Stimulated activated CD8-positive, alpha-beta memory T cell treated with anti-CD3 and anti-CD28 coated beads, Interleukin-15, amount 100 ng/mL, for 24 hours (primary cell): ENCODE measurements around the gene LIMA1.
"Not testable (repeated sequence)": the region's sequence is repeated elsewhere in the genome, so short reads cannot be mapped to it uniquely, and the experiment has no call there.

Experiments used
- DNase-seq: peaks from one replicate; pipeline ENCODE4 v3.0.0-alpha.2; 2020; ENCODE audit warnings: low read depth

Gene LIMA1

DNA sequence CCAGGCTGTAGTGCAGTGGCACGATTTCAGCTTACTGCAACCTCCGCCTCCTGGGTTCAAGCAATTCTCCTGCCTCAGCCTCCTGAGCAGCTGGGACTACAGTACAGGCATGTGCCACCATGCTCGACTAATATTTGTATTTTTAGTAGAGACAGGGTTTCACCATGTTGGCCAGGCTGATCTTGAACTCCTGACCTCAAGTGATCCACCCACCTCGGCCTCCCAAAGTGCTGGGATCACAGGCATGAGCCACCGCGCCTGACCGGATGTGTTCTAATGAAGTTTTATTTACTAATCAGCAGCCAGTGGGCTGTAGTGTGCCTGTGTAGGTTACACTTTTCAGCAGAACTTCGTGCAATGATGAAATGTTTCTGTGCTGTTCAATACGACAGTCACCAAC lies 35.7 kb downstream of the LIMA1 start:
- DNase-seq = not testable (repeated sequence)

DNA sequence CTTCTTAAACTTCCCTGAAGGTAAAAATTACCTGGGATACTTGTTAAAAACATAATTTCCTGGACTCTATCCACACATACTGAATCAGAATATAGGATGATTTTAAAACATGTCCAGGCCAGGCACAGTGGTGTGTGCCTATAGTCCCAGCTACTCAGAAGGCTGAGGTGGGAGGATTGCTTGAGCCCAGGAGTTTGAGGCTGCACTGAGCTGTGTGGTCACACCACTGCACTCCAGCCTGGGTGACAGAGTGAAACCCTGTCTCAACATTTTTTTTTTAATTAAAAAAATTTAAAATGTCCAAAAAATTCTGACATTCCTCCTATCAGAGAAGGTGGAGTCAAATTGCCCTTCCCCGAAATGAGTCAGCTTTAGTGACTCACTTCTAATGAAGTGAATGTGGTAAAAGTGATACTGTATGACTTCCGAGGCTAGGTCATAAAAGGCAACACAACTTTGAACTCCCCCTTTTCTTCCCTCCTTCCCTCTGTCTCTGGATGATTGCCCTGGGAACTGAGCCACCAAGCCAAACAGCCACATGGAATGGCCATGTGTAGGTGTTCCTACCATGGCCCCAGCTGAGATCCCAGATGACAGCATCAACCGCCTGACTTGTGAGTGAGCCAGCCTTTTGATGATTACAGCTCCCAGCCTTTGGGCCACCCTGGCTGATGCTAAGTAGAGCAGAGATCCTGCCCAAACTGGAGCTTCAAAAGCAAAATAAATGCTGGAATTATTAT lies 36.3 kb downstream of the LIMA1 start:
- no peak for DNase-seq

DNA sequence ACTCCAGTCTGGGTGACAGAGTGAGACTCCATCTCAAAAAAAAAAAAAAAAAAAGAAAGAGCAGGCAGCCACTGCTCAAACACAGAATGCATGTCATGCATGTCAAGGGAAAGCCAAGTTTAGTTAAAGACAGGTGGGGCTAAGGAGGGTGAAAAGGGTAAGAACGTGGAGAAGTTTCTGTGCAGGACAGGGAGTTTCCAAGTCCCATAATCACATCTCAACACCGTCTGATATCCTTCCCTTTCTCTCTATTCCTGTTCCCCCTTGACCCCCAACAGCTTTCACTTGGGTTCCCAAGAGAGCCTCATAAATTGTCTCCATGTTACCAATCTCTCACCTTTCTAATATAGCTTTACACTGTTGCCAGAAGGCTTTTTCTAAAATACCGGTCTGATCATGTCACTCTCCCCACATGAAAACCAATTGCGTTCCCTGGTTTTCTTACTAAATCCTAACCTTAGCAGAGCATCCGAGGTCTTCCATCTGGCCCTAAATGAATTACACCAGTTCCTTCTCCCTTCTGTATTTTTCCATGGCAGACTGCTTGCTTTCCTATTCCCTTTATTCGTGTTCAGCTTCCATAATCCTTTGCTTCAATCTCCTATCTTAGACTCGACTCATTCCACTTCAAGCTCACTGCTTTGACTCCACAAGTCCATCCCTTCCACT lies 37.0 kb downstream of the LIMA1 start:
- no peak for DNase-seq

DNA sequence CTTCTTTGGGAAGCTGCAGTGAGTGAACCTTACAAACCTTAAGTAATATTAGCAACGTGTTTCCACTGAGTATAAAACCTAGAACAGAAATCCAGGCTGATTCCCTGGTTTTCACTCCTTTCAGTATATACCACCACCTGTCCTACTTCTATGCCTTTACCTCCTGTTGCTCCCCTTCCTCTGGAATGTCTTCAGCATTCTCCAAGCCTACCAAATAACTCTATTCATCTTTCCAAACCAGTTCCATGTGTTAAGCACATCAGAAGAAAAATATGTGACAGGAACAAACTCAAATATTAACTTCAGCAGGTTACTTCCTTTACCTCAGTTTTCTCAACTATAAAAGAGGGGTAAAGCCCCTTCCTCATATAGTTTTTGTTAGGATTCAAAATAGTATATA lies 39.8 kb downstream of the LIMA1 start:
- DNase-seq = no peak

DNA sequence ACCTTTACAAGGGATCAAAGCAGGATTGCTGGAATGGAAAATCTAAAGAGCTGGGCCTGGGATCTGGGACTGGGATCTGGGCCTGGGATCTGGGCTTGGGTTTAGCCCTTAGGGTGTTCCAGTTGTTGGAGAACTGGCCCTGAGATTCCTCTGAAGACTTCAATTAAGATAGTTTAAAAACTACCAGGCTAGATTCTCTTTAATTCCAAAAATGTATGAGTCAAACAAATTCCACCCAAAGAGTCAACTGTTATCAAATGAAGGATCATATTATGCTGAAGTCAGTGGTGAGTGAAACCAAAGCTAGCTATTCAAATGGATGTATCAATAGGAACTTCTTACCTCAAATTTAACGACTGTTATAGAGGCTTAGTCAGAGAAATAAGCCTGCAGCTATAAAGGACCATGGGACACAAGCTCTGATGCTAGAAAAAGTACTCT lies 40.5 kb downstream of the LIMA1 start:
- no peak for DNase-seq

DNA sequence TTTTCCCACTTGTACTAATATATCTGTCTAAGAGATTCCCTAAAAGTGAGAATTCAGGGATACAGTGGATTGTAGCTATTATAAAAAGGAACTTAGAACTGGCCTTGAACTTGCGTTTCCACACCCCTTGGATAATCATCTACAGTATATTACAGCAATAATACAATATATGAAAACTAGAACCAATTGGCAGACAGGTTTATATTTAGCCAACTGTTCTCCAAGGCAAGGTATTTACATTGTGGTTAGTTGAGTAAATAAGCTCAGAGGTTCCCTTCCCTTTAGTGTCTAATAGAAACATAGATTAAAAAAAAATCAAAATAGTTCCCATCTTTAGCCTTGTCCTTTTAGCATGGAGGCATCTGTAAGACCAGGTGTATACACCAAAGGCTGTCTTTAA lies 42.1 kb downstream of the LIMA1 start:
- no peak for DNase-seq

DNA sequence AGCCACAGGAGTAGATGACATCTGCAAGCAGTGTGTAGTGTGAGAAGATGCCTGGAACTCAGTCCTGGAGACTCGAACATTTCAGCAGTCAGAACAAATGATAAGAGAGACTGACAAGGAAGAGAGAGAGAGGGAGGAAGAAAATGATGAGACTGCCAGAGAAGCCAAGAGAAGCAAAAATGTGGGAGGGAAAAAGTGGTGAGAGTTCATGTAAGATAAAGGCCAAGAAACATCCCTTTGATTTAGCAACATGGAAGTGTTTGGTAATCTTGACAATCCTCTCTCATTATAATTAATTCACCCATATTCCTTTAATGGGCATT lies 42.6 kb downstream of the LIMA1 start:
- no peak for DNase-seq

DNA sequence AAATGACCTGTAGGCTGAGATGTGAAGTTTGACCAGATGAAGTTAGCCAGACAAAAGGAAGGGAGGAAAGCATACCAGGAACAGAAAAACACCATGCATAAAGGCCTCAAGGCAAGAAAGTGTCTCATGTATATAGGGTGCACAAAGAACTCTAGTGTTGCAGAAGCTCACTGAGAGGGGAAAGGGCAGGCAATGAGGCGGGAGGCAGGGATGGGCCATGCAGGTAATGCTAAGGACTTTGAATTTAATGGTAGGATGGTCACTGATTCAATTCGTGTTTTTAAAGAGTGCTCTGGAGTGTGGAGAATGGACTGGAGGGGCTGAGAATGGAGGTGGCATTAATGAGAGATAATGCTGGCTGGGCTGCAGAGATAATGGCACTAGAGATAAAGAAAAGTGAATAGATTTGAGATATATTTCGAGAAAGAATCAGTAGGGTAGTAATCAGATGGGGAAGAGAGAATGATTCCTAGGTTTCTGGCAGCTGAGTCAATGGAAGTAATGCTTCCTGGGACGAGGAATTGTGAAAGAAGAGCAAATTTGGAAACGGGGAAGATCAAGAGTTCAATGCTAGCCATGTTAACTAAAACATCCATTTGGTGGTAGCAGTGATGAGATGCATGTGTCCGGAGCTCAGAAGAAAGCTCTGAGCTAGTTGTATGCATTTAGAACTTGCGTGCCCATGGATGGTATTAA lies 43.1 kb downstream of the LIMA1 start:
- DNase-seq = no peak

DNA sequence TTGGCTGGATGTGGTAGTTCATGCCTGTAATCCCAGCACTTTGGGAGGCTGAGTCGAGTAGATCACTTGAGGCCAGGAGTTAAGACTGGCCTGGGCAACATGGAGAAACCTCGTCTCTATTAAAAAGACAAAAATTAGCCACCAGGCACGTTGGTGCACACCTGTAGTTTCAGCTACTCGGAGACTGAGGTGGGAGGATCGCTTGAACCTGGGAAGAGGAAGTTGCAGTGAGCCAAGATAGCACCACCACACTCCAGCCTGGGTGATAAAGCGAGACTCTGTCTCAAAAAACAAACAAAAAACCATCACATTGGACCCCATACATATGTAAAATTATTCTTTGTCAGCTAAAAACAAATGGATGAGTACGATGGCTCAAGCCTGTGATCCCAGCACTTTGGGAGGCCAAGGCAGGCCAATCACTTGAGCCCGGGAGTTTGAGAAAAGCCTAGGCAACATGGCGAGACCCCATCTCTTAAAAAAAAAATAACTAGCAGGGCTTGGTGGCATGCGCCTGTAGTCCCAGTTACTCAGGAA lies 43.9 kb downstream of the LIMA1 start:
- DNase-seq = no peak

DNA sequence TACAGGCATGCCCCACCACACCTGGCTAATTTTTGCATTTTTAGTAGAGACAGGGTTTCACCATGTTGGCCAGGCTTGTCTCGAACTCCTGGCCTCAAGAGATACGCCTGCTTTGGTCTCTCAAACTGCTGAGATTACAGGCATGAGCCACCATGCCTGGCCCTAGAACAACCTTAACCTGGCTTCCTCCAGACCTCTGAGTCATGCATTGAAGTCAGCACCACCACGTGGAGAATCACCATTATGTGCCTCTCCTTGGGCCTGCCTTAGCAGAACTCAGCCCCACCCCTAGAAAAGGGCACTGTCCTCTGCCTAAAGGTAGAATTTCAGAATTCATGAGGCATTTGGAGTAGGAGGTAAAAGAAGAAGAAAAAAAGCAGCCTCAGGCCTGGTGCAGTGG lies 49.0 kb downstream of the LIMA1 start:
- DNase-seq = no peak

DNA sequence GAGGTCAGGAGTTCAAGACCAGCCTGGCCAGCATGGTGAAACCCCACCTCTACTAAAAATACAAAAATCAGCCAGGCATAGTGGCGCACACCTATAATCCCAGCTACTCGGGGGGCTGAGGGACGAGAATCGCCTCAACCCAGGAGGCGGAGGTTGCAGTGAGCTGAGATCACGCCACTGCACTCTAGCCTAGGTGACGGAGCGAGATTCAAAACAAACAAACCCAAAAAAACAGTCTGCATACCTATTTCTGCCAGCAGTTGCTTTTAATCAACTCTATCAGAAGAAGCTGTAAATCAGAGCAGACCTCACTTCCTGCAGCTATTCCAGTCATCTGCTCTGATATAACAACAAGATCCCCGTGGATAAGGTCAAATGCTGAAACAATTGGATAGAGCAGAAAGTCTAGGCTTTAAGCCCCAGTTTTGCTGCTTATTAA lies 50.5 kb downstream of the LIMA1 start:
- no peak for DNase-seq

DNA sequence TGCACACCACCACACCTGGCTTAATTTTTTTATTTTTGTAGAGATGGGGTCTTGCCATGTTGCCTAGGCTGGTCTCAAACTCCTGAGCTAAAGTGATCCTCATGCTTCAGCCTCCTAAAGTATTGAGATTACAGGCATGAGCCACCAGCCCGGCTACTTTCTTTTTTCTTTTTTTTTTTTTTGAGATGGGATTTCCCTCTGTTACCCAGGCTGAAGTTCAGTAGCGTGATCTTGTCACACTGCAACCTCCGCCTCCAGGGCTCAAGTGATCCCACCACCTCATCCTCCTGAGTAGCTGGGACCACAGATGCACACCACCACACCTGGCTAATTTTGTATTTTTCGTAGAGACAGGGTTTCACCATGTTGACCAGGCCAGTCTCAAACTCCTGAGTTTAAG lies 51.1 kb downstream of the LIMA1 start:
- no peak for DNase-seq

DNA sequence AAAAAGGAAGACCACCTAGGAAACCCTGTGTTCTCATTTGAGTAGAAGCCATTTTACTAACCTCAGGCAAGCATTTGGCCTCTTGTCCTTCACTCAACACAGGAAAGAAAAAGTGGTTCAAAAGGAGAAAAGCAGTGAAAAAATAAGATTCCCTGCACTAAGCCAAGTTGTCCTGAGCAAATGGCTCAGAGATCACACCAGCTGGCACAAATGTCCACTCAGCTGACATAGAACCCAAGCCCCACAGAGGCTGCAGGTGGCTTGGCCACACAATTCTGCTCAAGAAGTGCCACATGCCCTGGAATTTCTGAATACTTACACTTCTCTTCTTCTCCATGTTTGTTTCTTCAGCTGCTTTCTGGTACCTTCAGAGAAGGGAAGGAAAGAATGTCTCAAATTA lies 52.0 kb downstream of the LIMA1 start:
- DNase-seq = no peak

DNA sequence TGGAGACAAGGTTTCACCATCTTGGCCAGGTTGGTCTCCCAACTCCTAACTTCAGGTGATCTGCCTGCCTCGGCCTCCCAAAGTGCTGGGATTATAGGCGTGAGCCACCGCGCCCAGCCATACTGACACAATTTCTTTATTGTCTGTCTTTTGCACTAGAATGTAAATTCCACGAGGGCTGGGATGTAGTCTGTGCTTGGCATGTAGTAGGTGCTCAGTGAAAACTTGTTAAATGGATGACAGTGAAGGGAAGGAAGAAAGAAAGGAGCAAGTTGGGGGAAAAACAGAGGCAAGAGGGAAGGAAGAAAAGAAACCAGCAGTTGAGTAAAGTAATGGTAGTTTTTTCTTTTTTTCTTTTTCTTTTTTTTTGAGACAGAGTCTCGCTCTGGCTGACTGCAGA lies 53.1 kb downstream of the LIMA1 start:
- DNase-seq = no peak

DNA sequence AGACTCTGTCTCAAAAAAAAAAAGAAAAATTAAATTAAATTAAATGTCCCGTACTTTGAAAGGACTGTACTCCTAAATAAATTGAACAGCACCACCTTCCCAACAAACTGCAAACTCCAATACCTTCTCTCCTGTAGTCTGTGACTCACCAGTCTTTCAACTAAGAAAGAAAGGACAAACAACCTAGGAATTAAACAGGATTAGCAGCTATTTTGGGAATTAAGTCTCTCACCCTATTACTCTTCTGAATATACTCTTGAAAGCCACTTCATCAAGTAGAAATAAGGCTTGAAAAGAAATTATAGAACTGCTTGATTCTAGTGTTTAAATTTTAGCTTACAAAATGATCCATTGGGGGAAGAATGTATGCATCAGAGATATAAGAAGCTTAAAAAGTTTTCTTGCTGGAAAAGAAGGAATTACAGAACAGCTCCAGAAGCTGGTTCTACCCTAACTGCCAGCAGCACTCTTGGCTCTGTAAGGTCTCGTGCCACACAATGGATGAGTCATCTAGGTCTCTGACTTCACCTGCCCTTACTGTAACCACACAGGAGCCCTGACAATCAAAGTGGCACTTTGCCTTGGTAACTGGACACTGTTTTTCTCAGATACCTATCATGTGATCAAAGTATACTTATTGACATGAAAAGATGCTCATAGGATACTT lies 59.2 kb downstream of the LIMA1 start:
- no peak for DNase-seq

DNA sequence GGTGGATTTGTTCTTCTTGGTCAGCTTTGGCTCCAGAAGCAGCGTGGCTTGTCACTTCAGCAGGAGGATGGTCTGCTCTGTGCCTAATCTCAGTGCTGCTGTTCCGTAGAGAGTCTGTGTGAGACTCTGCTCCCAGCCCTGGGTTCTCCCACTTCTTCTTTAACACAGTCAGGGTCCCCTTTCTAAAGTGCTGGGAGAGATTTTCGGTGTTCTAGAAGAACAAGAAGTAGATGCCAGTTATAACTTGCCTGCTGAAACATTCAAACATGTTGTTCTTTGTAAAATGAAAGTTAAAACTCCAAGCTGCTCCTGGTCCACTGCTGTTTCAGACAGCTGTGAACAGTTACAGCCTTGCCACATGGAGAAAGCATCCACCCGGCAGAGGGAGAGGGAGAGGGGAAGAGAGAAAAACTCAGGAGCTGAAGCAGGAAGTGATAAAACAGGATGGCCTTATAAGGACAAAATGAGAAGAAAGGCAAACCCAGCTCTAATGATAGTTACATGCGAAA lies 61.0 kb downstream of the LIMA1 start:
- DNase-seq = no peak

DNA sequence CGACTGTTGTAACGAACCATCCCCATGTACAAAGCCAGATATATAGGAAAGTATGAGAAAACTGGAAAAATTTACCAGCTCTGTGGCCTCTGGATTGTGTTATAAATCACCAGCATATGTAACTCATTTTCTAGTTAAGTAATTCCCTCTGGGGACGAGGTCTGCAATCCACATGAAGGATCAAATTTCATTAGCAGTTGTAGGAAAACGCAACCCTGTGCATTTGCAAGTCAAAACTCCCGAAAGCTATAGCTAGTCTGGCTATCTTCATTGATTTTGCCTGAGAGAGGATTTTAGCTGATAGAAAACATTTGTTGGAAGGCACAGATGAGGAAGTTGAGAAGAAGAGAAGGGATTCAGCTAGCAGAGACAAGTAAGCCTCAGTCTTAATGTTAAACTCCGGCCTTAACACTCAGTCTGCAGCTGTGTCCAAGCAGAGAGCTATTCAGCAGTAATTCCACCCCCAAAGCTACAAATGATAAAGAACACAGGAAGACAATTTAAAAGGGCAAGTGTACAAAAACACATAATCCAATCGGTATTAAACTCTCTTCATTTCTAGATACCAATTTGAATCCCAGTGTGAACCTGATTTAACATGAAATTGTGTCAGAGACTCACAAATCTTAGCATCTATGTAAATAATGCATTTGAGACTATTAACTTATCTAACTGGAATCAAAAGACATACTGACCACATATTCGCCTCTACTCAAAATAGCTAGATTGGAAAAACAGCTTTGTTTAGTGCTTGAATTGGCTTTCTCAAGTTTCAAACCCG lies 61.9 kb downstream of the LIMA1 start:
- DNase-seq = no peak

DNA sequence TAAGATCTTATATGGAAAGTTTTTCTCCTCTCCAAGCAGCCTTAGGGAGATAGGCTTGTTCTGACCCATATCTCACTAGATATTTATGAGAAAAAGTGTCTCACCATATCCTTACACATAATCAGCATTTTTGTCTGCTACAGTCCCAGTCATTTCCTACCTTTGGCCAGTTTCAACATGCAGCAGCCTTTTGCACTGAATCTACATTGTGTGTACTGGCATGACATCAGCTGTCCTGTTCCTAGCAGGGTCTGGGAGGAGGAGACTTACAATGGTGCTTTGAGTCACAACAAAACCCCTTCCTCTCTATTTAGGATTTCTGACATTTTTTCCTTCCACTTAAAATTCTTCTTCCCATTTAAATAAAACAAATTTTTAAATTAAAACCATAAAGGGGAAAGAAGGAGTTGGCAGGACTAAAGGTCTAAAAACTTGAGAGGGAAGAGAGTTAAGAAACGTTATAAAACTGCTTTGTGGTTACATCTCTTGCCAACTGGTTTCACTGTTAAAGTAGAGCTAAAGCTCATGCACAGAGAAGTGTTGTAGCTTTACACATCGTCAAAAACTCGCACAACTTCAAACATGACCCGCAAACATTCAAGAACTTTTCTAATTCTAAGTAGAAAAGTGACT lies 62.8 kb downstream of the LIMA1 start:
- DNase-seq = no peak

DNA sequence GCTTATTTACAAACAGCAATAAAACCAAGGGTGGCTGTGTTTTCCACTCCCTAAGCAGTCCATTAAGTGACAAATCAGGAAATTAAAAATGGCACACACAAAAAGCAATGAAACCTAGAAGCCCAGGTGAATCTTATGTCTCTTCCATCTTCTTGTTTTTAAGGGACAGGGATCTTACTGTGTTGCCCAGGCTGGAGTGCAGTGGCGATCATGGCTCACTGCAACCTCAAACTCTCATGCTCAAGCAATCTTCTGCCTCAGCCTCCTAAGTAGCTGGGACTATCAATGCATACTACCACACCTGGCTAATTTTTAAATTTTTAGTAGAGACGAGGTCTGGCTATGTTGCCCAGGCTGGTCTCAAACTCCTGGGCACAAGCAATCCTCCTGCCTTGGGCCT lies 63.8 kb downstream of the LIMA1 start:
- DNase-seq = no peak

DNA sequence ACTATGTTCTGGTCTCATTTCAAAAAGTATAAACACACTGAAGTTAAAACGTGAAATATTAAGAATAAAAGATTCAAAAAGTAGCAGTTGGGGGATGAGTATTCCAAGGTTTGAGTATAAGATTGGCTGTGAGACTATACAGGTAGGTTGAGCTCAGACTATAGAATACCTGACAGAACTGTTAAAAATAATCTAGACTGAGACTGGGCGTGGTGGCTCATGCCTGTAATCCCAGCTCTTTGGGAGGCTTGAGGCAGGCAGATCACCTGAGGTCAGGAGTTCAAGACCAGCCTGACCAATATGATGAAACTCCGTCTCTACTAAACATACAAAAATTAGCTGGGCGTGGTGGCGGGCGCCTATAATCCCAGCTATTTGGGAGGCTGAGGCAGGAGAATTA lies 64.3 kb downstream of the LIMA1 start:
- not testable (repeated sequence) for DNase-seq

DNA sequence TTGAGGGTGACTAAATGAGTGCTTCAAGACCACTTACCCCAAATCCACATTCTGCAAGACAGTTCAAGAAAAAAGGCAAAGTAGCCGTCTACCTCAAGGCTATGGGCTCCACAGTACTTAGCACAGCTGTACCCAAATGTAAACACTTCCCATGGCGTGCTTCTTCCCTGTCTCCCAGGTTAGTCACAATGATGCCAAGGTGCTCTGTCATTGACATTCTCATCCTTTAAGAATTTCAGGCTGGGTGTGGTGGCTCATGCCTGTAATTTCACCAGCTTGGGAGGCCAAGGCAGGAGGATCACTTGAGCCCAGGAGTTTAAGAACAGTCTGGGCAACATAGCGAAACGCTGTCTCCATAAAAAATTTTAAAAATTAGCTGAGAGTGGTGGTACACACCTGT lies 64.9 kb downstream of the LIMA1 start:
- DNase-seq = no peak
